HG02973 (cell line): ENCODE measurements around the gene POM121C.
A peak's percentile ranks its signal among the peaks of the same experiment; 100 is the strongest.
"Not testable (repeated sequence)": the region's sequence is repeated elsewhere in the genome, so short reads cannot be mapped to it uniquely, and the experiment has no call there.

ENCODE experiments used
- ATAC-seq: cut with Tn5 transposase; IDR thresholded peaks from one replicate; pipeline ENCODE4 v1.9.1; 2021; ENCODE audit warnings: moderate library complexity; ENCODE audit not compliant: unreplicated experiment

The POM121C gene

GRCh38 chr7:75439000-75439399, 47.1 kb downstream of the POM121C start:
- not testable (repeated sequence) for ATAC-seq

- not testable (repeated sequence) for ATAC-seq
These were observed 62.6 kb downstream of the POM121C start for GRCh38 chr7:75423481-75423880.

DNA sequence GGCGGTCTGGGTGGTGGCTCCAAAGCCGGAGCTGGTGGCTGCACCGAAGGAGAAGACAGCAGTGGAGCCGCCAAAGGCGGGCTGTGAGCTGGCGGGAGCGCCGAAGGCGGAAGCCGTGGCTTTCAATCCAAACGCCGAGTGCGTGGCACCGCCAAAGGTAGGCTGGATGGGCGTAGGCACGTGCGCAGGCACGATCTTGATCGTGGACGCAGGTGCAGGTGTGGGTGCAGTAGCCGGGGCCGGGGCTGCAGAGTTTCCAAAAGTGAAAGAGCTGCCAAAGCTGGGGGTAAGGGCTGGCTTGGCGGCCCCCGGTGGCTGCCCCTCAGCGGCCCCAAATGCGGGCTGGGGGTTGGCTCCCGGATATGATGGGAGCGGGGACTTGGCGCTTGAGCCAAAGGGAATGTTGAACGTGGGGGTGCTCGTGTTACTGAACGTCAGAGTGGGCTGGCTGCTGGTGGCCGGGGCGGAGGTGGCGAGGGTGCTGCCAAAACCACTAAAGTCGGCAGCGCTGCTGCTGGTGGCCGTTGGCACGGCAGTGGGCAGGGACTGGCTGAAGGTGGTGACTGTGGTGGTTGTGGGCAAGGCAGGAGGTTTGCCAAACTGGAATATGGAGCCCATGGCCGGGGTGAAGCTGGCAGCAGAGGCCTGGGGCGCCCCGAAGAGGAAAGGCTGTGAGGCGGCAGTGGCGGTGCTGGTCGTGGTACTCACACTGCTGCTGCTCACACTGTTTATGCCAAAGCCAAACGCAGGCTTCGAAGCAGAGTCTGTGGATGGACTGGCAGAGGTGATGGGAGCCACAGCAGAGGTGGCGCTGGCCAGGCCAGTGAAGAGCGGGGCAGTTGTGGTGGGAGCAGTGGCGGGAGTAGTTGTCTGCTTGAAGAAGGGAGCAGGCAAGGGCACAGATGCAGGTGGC, 64.0 kb downstream of the POM121C start:
- ATAC-seq: not testable (repeated sequence)

DNA sequence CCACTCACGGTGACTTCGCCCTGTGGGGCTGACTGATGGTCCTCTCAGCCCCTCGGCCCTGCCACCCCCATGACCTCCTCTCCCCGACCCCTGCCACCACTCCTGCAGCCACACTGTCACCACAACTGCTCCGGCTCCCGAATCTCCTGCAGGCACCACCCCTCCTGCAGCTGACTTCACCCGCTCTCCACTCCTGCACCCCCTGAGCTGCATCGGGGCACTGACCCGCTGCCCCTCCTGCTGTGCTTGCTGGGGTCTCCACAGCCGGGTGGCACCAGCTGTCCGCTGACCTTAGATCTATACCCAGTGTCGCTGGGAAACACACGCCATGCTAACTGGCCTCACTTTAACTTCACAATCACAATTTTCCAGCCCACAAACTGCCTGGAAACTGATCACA, 65.9 kb downstream of the POM121C start:
- not testable (repeated sequence) for ATAC-seq

- ATAC-seq: not testable (repeated sequence)
These were observed 66.4 kb downstream of the POM121C start for GRCh38 chr7:75419693-75420092.

DNA sequence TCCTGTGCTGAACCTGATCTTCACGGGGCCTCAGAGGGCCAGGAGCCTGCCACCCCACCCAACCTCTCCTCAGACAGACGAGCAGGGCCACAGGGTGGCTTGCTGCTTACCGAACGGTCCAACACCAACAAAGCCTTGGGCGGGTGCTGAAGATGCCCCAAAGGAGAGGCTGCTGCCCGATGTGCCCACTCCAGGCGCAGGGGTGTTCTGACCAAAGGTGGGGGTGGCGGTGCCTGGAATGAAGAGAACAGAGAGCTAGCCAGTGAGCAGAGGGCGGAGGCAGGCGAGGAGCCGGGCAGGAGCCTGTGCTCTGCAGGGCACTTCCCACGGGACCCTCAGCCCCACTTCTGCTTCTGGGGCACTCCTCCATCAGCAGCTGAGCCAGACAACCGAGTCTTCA, 66.9 kb downstream of the POM121C start:
- not testable (repeated sequence) for ATAC-seq

- not testable (repeated sequence) for ATAC-seq
These were observed 67.7 kb downstream of the POM121C start for GRCh38 chr7:75418292-75418858.

DNA sequence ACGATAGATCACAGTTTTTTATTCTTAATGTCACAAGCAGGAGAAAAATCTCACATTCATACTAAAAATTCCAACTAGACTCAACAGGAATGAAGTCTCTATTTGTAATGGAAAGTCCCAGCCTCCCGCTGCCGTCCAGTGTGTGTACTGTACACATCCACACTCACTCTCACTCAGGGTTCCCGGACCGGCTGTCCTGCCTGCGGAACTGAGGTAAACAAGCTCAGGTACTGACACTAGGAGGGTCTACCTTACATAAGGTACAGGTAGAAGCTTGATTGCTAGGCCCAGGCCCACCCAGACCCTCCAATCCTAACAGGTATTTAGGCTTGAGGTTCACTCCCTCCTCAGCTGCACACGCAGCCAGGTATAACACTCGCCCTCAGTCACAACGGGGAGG, 69.3 kb downstream of the POM121C start:
- not testable (repeated sequence) for ATAC-seq

GRCh38 chr7:75415829-75416373, 70.2 kb downstream of the POM121C start:
- ATAC-seq: not testable (repeated sequence)

DNA sequence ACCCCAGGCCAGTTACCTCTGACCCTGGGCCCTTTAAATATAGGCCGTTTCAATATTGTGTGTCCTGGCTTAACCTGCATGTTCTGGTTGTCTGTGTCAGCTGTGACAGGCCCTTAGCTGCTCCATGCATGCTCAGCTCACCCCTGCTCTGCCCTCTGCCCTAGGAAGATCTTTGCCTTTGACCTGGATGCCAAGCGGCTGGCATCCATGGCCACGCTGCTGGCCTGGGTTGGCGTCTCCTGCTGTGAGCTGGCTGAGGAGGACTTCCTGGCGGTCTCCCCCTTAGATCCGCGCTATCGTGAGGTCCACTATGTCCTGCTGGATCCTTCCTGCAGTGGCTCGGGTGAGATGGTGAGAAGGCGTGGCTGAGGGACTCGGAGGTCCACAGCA, 70.7 kb downstream of the POM121C start:
- not testable (repeated sequence) for ATAC-seq

DNA sequence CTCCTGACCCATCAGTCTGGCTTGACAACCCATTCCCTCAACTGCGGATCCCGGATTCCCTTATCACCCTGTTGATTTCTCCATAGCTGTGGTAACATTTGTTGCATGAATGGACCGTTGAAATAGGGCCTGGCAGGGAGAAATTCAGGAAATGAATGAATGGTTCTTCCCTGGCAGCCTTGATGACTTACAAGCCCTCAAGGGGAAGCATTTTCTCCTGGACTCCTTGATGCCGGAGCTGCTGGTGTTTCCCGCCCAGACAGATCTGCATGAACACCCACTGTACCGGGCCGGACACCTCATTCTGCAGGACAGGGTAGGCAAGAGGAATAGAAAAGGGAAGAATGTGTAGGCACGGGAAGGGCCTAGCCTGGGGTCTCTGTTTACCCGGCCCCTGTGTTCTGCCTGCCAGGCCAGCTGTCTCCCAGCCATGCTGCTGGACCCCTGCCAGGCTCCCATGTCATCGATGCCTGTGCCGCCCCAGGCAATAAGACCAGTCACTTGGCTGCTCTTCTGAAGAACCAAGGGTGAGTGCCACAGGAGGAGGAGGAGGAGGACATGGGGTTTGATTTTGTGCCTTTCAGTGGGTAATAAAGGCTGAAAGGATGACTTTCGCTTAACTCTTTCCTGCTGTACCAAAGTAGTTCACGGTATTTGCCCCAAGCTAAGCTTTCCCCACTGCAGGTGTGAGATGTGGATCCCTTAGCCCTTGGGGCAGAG, 71.2 kb downstream of the POM121C start:
- ATAC-seq: not testable (repeated sequence)

DNA sequence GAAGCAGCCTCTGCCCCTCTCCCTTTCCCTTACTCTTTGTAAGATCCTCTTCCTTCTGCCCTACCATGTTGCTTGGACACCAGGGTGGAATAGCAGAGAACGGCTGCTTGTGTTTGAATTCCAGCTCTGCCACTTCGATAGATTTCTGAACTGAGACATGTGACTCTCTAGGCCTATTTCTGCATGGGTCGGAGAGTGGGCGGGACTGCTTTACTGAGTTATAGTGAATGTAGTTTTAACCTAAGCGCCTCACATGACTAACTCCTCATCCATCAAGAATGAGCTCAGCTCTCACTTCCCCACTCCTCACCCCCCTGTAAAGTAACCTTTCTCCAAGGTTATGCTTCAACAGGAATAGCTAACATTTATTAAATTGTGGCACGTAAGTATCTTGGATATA, 71.9 kb downstream of the POM121C start:
- not testable (repeated sequence) for ATAC-seq

- not testable (repeated sequence) for ATAC-seq
These were observed 75.3 kb downstream of the POM121C start for GRCh38 chr7:75410823-75411173.

- peak; percentile 79 for ATAC-seq
These were observed 75.9 kb downstream of the POM121C start for GRCh38 chr7:75409880-75410822.

DNA sequence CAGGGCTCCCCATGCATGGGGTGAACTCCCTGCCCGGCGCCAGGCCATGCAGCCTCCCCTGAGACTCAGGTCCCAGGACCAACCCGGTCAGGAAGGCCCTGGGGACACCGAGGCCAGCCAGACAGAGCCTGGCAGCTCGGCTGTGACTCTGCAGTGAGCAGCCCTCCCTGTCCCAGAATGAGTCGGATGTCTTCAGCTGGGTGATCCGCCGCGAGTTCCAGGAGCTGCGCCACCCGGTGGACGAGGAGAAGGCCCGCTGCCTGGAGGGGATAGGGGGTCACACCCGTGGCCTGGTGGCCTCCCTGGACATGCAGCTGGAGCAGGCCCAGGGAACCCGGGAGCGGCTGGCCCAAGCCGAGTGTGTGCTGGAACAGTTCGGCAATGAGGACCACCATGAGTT, 81.4 kb downstream of the POM121C start:
- ATAC-seq: not testable (repeated sequence)

DNA sequence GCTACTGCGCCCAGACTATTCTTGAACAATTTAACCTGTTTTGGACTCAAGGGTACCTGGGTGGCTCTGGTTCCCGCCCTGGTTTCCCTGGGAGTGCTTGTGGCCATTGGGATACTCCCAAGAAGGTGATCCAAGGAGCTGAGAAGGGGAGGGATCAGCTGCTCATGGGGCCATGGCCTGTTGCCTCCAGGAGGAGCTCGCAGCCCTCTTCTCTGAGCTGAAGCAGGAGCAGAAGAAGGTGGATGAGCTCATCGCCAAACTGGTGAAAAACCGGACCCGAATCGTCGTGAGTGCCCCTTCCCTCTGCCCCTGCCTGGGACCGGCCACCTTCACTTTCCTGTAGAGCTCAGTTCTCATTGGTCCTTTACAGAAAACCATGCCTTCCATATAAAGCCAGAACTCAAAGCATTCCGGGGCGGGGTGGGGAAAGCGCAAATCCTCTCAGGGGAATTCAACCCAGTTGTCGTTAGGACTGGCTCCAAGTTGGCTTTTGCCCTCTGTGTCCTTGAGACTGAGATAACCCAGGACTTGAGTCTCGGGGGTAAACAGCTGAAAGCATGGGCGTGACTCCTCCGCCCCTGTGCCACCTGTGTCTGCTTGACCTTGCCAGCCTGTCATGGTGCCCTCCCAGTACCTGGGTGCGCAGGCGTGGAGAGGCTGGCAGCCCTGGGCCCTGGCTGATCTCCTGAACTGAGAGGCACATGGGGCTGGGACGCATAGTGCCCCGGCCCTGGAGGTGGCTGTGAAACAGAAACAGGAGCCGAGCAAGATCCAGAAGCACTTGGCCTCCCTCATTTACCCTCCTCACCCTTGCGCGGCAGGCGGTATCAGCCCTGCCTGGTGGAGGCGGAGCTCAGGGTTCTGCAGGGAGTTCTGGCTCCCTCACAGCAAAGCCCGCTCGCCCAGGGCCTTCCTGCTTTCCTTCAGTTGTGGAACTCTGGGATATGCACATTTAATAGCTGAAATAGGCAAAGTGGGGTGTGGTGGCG, 82.3 kb downstream of the POM121C start:
- not testable (repeated sequence) for ATAC-seq

GRCh38 chr7:75400575-75400974, 85.5 kb downstream of the POM121C start:
- not testable (repeated sequence) for ATAC-seq

DNA sequence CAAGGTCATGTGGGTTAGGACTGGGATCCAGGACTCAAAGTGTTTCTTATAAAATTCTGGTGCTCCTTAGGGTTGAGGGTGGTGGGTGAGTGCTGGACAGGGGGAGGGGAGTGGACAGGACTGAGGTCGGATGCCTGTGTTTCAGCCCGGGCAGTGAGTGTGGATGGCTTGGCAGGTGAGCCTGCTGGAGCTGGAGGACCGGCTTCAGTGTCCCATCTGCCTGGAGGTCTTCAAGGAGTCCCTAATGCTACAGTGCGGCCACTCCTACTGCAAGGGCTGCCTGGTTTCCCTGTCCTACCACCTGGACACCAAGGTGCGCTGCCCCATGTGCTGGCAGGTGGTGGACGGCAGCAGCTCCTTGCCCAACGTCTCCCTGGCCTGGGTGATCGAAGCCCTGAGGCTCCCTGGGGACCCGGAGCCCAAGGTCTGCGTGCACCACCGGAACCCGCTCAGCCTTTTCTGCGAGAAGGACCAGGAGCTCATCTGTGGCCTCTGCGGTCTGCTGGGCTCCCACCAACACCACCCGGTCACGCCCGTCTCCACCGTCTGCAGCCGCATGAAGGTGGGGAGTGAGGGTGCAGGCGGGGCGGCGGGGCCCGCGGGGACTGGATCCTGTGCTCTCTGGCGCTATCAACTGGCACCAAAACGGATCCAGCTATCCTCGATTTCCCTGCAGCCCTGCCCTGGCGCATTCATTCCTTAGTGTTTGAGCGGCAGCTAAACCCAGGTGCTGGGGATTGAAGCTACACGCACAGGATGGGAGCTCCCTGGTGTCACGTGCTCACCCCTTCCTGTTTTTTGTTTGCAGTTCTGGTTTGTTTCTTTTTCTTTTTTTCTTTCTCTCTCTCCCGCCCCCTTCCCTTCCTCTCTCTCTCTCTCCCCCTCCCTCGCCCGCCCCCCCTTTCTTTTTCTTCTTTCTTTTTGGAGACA, 87.1 kb downstream of the POM121C start:
- not testable (repeated sequence) for ATAC-seq
